Esophagus squamous epithelium (tissue), 4 donors: ENCODE measurements around the gene MTFR1L.

Source experiments
- POLR2A ChIP-seq, 4 donors: fragments of 450-650 bp; IDR thresholded peaks; one replicate each; pipeline ENCODE4 v1.6.1; 2017; ENCODE audit warnings: antibody characterized with exemption in 4 of 4, mild to moderate bottlenecking in 4 of 4, moderate library complexity in 3 of 4
- TF ChIP-seq, protein P1 (sequence below), 6 experiments: fragments of 450-650 bp in 4 of 6; fragments of 200-600 bp in 2 of 6; sonication (generic) in 2 of 6; IDR thresholded peaks; one replicate each; pipeline ENCODE4 v1.5.1; 2016 to 2019; ENCODE audit warnings: antibody characterized with exemption in 6 of 6, mild to moderate bottlenecking in 4 of 6, moderate library complexity in 4 of 6

DNA sequence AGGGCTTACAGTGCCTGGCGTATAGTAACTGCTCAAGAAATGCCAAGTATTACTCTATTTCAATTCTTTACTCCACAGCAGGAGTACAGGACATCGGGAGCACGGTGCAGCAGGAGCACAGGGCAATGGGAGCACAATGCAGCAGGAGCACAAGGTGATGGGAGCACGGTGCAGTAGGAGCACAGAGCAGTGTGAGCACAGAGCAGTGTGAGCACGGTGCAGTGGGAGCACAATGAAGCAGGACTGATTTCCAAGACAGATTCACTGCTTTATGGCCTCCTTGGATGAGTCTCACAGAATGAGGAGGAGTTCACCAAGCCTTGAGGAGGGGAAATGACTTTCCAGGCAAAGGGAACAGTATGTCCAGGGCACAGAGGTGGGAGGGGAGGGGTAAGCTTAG, 60.8 kb downstream of the MTFR1L start:
- TF ChIP-seq POLR2A (IDR thresholded peaks at IDR 0.05) = no peak
- TF ChIP-seq, protein P1, sequence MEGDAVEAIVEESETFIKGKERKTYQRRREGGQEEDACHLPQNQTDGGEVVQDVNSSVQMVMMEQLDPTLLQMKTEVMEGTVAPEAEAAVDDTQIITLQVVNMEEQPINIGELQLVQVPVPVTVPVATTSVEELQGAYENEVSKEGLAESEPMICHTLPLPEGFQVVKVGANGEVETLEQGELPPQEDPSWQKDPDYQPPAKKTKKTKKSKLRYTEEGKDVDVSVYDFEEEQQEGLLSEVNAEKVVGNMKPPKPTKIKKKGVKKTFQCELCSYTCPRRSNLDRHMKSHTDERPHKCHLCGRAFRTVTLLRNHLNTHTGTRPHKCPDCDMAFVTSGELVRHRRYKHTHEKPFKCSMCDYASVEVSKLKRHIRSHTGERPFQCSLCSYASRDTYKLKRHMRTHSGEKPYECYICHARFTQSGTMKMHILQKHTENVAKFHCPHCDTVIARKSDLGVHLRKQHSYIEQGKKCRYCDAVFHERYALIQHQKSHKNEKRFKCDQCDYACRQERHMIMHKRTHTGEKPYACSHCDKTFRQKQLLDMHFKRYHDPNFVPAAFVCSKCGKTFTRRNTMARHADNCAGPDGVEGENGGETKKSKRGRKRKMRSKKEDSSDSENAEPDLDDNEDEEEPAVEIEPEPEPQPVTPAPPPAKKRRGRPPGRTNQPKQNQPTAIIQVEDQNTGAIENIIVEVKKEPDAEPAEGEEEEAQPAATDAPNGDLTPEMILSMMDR (IDR thresholded peaks at IDR 0.05) = no peak
